Calu3 (cell line): ENCODE measurements around the gene FRAT2. TPM values are rescaled to one million over a fixed set of nuclear protein-coding genes. Genes with fewer than 3 reads are reported as not detected.

Source experiments
- Bru-seq: library from RNA; stranded (reverse); fragments of 400-500 nt; gene quantifications from one replicate; lab custom pipeline; 2021; lab: Mats Ljungman, UMichigan
- BruChase-seq, 2 experiments: library from RNA; stranded (reverse); fragments of 400-500 nt; gene quantifications; one replicate each; lab custom pipeline; 2021; lab: Mats Ljungman, UMichigan
- BruUV-seq: library from RNA; stranded (reverse); fragments of 400-500 nt; replicated peaks from 2 replicates; lab custom pipeline; 2021; lab: Mats Ljungman, UMichigan
- CTCF ChIA-PET: fragments of 300-600 bp; sonication (Branson Sonifier 250); formaldehyde crosslinking; loops from one replicate; lab custom pipeline; 2022; ENCODE audit warnings: antibody characterized with exemption; lab: Charles Lee
- DNase-seq: peaks from one replicate; pipeline ENCODE4 v3.0.0; 2022
- H3K27ac Mint-ChIP-seq: one replicate; pipeline ENCODE4 v1.8.0; 2022; ENCODE audit warnings: mixed read lengths; ENCODE audit not compliant: unreplicated experiment
- H3K27me3 Mint-ChIP-seq: one replicate; pipeline ENCODE4 v1.8.0; 2022; ENCODE audit warnings: mixed read lengths; ENCODE audit not compliant: unreplicated experiment
- H3K36me3 Mint-ChIP-seq: one replicate; pipeline ENCODE4 v1.8.0; 2022; ENCODE audit warnings: mild to moderate bottlenecking, moderate library complexity, mixed read lengths; ENCODE audit not compliant: insufficient read depth, unreplicated experiment
- H3K4me1 Mint-ChIP-seq: one replicate; pipeline ENCODE4 v1.8.0; 2022; ENCODE audit warnings: mild to moderate bottlenecking, low read depth, mixed read lengths; ENCODE audit not compliant: unreplicated experiment
- H3K4me3 Mint-ChIP-seq: one replicate; pipeline ENCODE4 v1.8.0; 2022; ENCODE audit warnings: mild to moderate bottlenecking, low read depth, moderate library complexity, mixed read lengths; ENCODE audit not compliant: unreplicated experiment
- H3K9me3 Mint-ChIP-seq: one replicate; pipeline ENCODE4 v1.8.0; 2022; ENCODE audit warnings: low read depth, mixed read lengths; ENCODE audit not compliant: unreplicated experiment
- intact Hi-C: fragments of 100-400 bp; cut with micrococcal nuclease; formaldehyde crosslinking; loops from one replicate; pipeline ENCODE4 v1.10.0; 2022; ENCODE audit not compliant: unreplicated experiment
- long read RNA-seq: library from polyadenylated mRNA; stranded (forward); transcript quantifications from one replicate; pipeline ENCODE4 v2.0.0, GENCODE V29; 2022
- total RNA-seq: library from RNA; stranded (reverse); gene quantifications from 2 replicates; pipeline ENCODE4 v1.2.3, GENCODE V29; 2022
- TF ChIP-seq, protein P1 (sequence below): fragments of 200-600 bp; IDR thresholded peaks from one replicate; pipeline ENCODE4 v1.8.0; 2022; ENCODE audit warnings: antibody characterized with exemption; ENCODE audit not compliant: unreplicated experiment

FRAT2 gene, protein sequence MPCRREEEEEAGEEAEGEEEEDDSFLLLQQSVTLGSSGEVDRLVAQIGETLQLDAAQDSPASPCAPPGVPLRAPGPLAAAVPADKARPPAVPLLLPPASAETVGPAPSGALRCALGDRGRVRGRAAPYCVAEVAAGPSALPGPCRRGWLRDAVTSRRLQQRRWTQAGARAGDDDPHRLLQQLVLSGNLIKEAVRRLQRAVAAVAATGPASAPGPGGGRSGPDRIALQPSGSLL
- 6.0 and 7.4 TPM in 2 replicates for total RNA-seq
- percentile 57 among the genes with signal in this experiment for Bru-seq, nascent RNA
- percentile 41 among the genes with signal in this experiment for BruChase-seq, experiment 1, labeled RNA remaining after a 6-hour chase
- percentile 69 among the genes with signal in this experiment for BruChase-seq, experiment 2, labeled RNA remaining after a 2-hour chase
- long read RNA-seq, transcript FRAT2-201 (1 exons, 2,213 nt), result major isoform, 25 of 25 reads
- long read RNA-seq, partial matches to known transcripts, result 0 of 25 reads
- long read RNA-seq, other reads (novel, unspliced or antisense), result 0 of 25 reads

DNA sequence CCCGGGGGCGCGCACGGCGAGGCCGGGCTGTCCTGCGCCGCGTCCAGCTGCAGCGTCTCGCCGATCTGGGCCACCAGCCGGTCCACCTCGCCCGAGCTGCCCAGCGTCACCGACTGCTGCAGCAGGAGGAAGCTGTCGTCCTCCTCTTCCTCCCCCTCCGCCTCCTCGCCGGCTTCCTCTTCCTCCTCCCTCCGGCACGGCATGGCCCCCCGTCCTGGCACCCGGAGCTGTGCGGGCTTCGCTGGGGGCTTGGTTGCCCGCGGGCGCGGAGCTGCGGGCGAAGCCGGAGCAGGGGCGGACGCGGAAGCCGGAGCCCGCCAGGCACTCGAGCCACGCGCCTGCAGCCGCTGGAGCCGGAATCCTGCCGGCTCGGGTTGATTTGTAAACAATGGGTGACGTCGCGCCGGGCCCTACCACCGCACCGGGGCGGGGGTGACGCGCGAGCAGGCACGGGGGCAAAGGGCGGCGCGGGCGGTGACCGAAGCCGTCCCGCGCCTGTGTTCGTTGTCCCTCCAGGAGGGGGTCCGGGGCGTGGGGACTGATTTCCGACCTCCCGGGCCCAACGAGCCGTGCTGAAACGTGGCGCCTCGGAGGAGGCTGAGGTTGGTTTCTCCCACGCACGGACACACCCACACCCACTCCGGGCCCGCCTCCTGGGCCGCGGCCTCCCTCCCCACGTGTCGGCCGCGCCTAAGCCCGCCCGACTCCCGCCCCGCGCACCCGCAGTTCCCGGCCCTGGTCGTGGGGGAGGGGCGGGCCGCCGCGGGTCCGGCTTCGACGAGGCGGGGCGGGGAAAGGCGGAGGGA, at the start of gene FRAT2:
TSS of gene FRAT2 (minus strand) at position 360 of the 806 bp plus-strand sequence. CDS start at position 203, 157 bp downstream.
- H3K27ac Mint-ChIP-seq, result peak within 1 kb of the TSS; percentile 58

DNA sequence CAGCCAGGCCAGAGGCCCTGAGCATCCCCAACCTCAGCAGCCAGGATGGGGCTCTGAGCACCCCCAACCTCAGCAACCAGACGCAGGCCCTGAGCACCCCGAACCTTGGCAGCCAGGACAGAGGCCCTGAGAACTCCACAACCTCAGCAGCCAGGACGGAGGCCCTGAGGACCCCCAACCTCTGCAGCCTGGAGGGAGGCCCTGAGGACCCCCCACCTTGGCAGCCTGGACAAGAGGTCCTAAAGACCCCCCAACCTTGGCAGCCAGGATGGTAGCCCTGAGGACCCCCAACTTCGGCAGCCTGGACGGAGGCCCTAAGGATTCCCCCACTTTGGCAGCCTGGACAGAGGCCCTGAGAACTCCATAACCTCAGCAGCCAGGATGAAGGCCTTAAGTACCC, 49.6 kb upstream of the FRAT2 start:
- Mint-ChIP-seq H3K4me1 (no peaks in the 10 kb centered on the region), H3K9me3 (no peaks in the 10 kb centered on the region), H3K36me3 (peaks cover 21% of the 10 kb centered on the region), H3K27me3 (no peaks in the 10 kb centered on the region), H3K4me3 (no peak overlapping the region), H3K27ac (no peak overlapping the region)
- no TSS peak for BruUV-seq
- intact Hi-C loops, result no loop called here
- CTCF ChIA-PET, result no interaction called here
- TF ChIP-seq, protein P1, sequence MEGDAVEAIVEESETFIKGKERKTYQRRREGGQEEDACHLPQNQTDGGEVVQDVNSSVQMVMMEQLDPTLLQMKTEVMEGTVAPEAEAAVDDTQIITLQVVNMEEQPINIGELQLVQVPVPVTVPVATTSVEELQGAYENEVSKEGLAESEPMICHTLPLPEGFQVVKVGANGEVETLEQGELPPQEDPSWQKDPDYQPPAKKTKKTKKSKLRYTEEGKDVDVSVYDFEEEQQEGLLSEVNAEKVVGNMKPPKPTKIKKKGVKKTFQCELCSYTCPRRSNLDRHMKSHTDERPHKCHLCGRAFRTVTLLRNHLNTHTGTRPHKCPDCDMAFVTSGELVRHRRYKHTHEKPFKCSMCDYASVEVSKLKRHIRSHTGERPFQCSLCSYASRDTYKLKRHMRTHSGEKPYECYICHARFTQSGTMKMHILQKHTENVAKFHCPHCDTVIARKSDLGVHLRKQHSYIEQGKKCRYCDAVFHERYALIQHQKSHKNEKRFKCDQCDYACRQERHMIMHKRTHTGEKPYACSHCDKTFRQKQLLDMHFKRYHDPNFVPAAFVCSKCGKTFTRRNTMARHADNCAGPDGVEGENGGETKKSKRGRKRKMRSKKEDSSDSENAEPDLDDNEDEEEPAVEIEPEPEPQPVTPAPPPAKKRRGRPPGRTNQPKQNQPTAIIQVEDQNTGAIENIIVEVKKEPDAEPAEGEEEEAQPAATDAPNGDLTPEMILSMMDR, result no peak
- no peak for DNase-seq

More for the DNA sequence above, at the start of gene FRAT2:
- Mint-ChIP-seq H3K27me3 (no peaks in the 10 kb centered on the region), H3K9me3 (no peaks in the 10 kb centered on the region), H3K4me1 (peaks cover 23% of the 10 kb centered on the region), H3K4me3 (peak within 1 kb of the TSS; percentile 82), H3K36me3 (peaks cover 21% of the 10 kb centered on the region)
- CTCF ChIA-PET, result no interaction called here
- intact Hi-C loops, result no loop called here
- TF ChIP-seq, protein P1, result no peak
- no TSS peak for BruUV-seq
- DNase-seq, result peak; percentile 82

DNA sequence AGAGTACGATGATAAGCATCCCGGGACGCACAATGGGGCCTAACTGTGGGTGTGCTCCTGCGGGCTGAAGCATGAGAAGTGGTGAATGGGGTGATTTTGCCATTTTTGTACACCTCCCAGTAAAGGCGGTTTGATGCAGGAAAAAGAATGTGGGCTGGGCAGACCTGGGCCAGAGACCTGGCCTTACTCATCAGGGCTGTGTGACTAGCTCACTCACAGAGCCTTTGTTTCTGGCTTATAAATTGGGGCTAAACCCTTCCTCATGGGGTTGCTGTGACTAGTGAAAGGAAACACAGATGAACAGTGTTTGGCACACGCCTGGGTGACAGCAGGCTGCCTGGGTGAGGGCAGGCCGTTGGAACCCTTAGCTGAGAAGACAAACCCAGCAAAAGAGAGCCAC, 48.6 kb upstream of the FRAT2 start:
- TF ChIP-seq, protein P1, result no peak
- H3K27ac Mint-ChIP-seq, result no peak overlapping the region
- no peaks in the 10 kb centered on the region for H3K27me3 Mint-ChIP-seq
- H3K4me1 Mint-ChIP-seq, result no peaks in the 10 kb centered on the region
- intact Hi-C loops, result no loop called here
- peaks cover 12% of the 10 kb centered on the region for H3K36me3 Mint-ChIP-seq
- no peak for DNase-seq
- CTCF ChIA-PET, result no interaction called here
- no TSS peak for BruUV-seq
- H3K4me3 Mint-ChIP-seq, result no peak overlapping the region
- H3K9me3 Mint-ChIP-seq, result no peaks in the 10 kb centered on the region

DNA sequence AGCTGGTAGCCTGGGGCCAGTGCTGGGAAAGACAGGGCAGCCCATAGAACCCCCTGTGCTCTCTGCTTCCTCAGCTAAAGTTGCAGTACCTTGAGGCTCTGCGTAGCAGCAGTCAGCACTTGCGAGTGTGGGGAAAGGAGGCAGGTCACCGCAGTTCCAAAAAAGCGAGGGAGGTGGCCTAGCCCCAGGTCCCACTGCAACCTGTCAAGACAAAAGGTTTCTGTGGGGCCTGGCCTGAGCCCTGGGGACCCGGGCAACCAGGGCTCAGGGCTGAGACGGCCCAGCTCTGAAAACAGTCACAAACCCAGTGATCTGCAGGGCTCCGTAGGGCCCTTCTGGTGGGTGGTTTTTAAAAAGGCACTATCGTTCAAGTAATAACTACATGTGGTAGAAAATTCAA, 47.1 kb upstream of the FRAT2 start:
- TF ChIP-seq, protein P1, result no peak
- Mint-ChIP-seq H3K4me3 (no peak overlapping the region), H3K27ac (no peak overlapping the region), H3K9me3 (no peaks in the 10 kb centered on the region), H3K27me3 (no peaks in the 10 kb centered on the region), H3K36me3 (peaks cover 8% of the 10 kb centered on the region), H3K4me1 (no peaks in the 10 kb centered on the region)
- intact Hi-C loops, result no loop called here
- BruUV-seq, result no TSS peak
- CTCF ChIA-PET, result no interaction called here
- no peak for DNase-seq
